Ramos (cell line): ENCODE results near the gene PLSCR1.
"Not testable (repeated sequence)": the region's sequence is repeated elsewhere in the genome, so short reads cannot be mapped to it uniquely, and the experiment has no call there.

Experiments
- in situ Hi-C: fragments of 300-500 bp; cut with MboI; formaldehyde crosslinking; loops from one replicate; pipeline ENCODE4 v1.14.3; 2022; ENCODE audit warnings: low sequenced_read_pairs; ENCODE audit not compliant: unreplicated experiment

PLSCR1 gene

GRCh38 chr3:146493761-146494160 lies 50.6 kb downstream of the PLSCR1 start:
- in situ Hi-C loops: no loop called here

- in situ Hi-C loops: no loop called here
These were observed 51.2 kb downstream of the PLSCR1 start for GRCh38 chr3:146493221-146493620.

- in situ Hi-C loops: no loop called here
These were observed 53.1 kb downstream of the PLSCR1 start for GRCh38 chr3:146491303-146491702.

GRCh38 chr3:146485297-146485696 lies 59.1 kb downstream of the PLSCR1 start:
- in situ Hi-C loops: no loop called here

GRCh38 chr3:146476094-146476740 lies 68.2 kb downstream of the PLSCR1 start:
- in situ Hi-C loops: no loop called here

GRCh38 chr3:146474976-146475375 lies 69.4 kb downstream of the PLSCR1 start:
- in situ Hi-C loops: not testable (repeated sequence)

GRCh38 chr3:146473726-146474125 lies 70.7 kb downstream of the PLSCR1 start:
- in situ Hi-C loops: no loop called here

- in situ Hi-C loops: no loop called here
These were observed 71.8 kb downstream of the PLSCR1 start for GRCh38 chr3:146472611-146473010.

GRCh38 chr3:146471012-146471411 lies 73.4 kb downstream of the PLSCR1 start:
- in situ Hi-C loops: no loop called here

- in situ Hi-C loops: no loop called here
These were observed 73.9 kb downstream of the PLSCR1 start for GRCh38 chr3:146470425-146470990.

GRCh38 chr3:146469150-146470017 lies 75.0 kb downstream of the PLSCR1 start, which contains the start of gene PLSCR2:
Gene PLSCR2, minus strand, starts transcription at chr3:146469561. Its CDS starts 9,657 bp downstream, at chr3:146459904.
- in situ Hi-C loops: no loop called here

GRCh38 chr3:146468671-146469149 lies 75.7 kb downstream of the PLSCR1 start:
- in situ Hi-C loops: no loop called here

- in situ Hi-C loops: no loop called here
These were observed 76.2 kb downstream of the PLSCR1 start for GRCh38 chr3:146468234-146468633.

- in situ Hi-C loops: no loop called here
These were observed 77.8 kb downstream of the PLSCR1 start for GRCh38 chr3:146466604-146467003.

GRCh38 chr3:146465693-146466465 lies 78.5 kb downstream of the PLSCR1 start:
- in situ Hi-C loops: no loop called here
